ENCODE results near the gene PCDH9.

The PCDH9 gene

DNA sequence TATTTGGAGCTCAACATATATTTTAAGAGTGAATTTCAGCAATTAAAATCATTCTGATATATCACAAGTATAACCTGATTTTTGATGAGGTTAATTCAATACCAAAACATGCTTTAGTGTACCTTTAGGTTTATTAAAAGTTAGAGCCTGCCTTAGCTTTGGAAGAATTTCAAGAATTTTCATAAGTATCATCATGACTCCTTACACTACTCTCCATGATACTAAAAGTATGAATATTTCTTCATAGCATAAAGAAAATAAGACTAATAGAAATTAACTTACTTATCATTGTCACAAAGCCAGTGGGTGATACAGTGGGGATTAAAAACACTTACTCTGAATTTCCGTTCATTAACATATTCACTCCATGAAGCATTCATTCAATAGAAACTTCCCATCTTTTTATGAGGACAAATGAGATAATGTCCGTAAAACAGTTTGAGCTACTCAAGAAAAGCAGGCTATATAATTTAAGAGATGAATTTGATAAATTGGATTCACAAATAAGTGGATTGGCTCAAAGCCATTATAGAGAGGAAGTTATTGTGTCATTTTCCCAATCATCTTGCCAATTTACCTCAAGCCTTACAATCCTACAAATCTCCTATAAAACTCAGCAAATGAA lies 214.0 kb downstream of the PCDH9 start:
- no peak for TF ChIP-seq CTCF (conservative IDR thresholded peaks at IDR 0.05; ENCODE audit: low read depth, low read length)
- no peaks in the 10 kb centered on the region for H3K36me3 ChIP-seq (ENCODE audit: insufficient read depth)
- H3K4me1 ChIP-seq (ENCODE audit: low read depth, poor library complexity, severe bottlenecking): no peaks in the 10 kb centered on the region
- no peak overlapping the region for H3K27ac ChIP-seq
- no peaks in the 10 kb centered on the region for H4K20me1 ChIP-seq (ENCODE audit: insufficient read depth)
- H3K79me2 ChIP-seq (ENCODE audit: insufficient read depth, low read depth): no peaks in the 10 kb centered on the region
- no peak overlapping the region for H3K9ac ChIP-seq
- H3K27me3 ChIP-seq (ENCODE audit: insufficient read depth, low read depth): no peaks in the 10 kb centered on the region
- no peak overlapping the region for H3K4me3 ChIP-seq (IDR thresholded peaks at IDR 0.05; ENCODE audit: insufficient read depth, low read depth, low read length)
- H3K4me2 ChIP-seq: no peak overlapping the region
- H2AFZ ChIP-seq (ENCODE audit: low read depth): no peak overlapping the region

- H3K27me3 ChIP-seq (ENCODE audit: insufficient read depth, low read depth): no peaks in the 10 kb centered on the region
- H2AFZ ChIP-seq (ENCODE audit: low read depth): no peak overlapping the region
- TF ChIP-seq CTCF (conservative IDR thresholded peaks at IDR 0.05; ENCODE audit: low read depth, low read length): no peak
Measured at GRCh38 chr13:67014399-67014798, 215.7 kb downstream of the PCDH9 start.

DNA sequence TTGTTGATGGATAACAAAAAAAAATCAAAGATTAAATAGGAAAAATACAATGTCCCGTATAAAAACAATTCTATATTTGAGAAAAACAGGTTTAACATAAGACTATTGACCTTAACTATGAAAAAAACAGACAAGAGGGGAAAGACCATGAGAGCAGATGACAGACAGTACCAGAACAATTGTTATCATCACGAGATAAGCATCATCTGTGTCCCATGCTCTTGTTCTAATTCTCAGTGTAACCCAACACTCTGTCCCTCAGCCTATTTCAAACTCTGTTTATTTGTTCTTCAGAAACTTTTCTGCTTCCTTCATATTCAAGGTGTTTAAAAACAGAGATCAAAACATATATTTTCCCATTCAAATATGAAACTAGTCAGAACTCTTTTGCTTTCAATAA lies 216.4 kb downstream of the PCDH9 start:
- Histone ChIP-seq H3K79me2 (ENCODE audit: insufficient read depth, low read depth) (no peaks in the 10 kb centered on the region), H3K27me3 (ENCODE audit: insufficient read depth, low read depth) (no peaks in the 10 kb centered on the region), H2AFZ (ENCODE audit: low read depth) (no peak overlapping the region), H3K36me3 (ENCODE audit: insufficient read depth) (no peaks in the 10 kb centered on the region), H3K4me2 (no peak overlapping the region), H4K20me1 (ENCODE audit: insufficient read depth) (no peaks in the 10 kb centered on the region), H3K4me3 (IDR thresholded peaks at IDR 0.05; ENCODE audit: insufficient read depth, low read depth, low read length) (no peak overlapping the region), H3K27ac (no peak overlapping the region), H3K4me1 (ENCODE audit: low read depth, poor library complexity, severe bottlenecking) (no peaks in the 10 kb centered on the region), H3K9ac (no peak overlapping the region)
- TF ChIP-seq CTCF (conservative IDR thresholded peaks at IDR 0.05; ENCODE audit: low read depth, low read length): no peak

More at GRCh38 chr13:67014399-67014798, 215.7 kb downstream of the PCDH9 start:
- Histone ChIP-seq H3K79me2 (ENCODE audit: insufficient read depth, low read depth) (no peaks in the 10 kb centered on the region), H4K20me1 (ENCODE audit: insufficient read depth) (no peaks in the 10 kb centered on the region), H3K36me3 (ENCODE audit: insufficient read depth) (no peaks in the 10 kb centered on the region), H3K4me2 (no peak overlapping the region), H3K27ac (no peak overlapping the region), H3K9ac (no peak overlapping the region), H3K4me1 (ENCODE audit: low read depth, poor library complexity, severe bottlenecking) (no peaks in the 10 kb centered on the region), H3K4me3 (IDR thresholded peaks at IDR 0.05; ENCODE audit: insufficient read depth, low read depth, low read length) (no peak overlapping the region)

DNA sequence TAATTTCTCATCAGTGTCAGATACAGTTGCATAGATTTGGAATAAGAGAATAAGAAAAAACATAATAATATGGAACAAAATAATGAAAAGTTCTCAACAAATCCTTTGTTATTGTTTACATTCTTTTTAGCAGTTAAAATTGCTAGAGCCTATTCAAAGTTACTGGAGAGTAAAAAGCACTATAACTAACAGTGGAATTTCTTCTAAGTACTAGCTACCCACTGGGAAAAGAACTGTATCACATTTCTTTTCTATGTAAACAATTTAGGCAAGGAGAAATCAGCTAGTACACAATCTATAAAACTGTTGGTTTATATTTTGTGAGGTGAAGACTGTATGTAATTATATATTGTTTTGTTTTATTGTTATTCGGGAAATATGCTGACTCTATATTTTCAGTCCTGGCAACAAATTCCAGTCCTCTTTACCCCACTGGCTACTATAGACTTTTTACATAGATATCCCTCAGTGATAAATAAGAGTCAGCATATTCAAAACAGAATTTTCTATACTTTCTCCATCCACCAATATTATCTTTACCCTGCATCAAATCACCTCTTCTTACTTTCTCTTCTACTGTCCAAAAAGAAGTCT lies 222.0 kb downstream of the PCDH9 start:
- H3K4me2 ChIP-seq: no peak overlapping the region
- no peaks in the 10 kb centered on the region for H3K4me1 ChIP-seq (ENCODE audit: low read depth, poor library complexity, severe bottlenecking)
- H3K79me2 ChIP-seq (ENCODE audit: insufficient read depth, low read depth): no peaks in the 10 kb centered on the region
- H3K36me3 ChIP-seq (ENCODE audit: insufficient read depth): no peaks in the 10 kb centered on the region
- H2AFZ ChIP-seq (ENCODE audit: low read depth): no peak overlapping the region
- no peak overlapping the region for H3K4me3 ChIP-seq (IDR thresholded peaks at IDR 0.05; ENCODE audit: insufficient read depth, low read depth, low read length)
- no peak overlapping the region for H3K27ac ChIP-seq
- no peaks in the 10 kb centered on the region for H3K27me3 ChIP-seq (ENCODE audit: insufficient read depth, low read depth)
- no peak for TF ChIP-seq CTCF (conservative IDR thresholded peaks at IDR 0.05; ENCODE audit: low read depth, low read length)
- H4K20me1 ChIP-seq (ENCODE audit: insufficient read depth): no peaks in the 10 kb centered on the region
- no peak overlapping the region for H3K9ac ChIP-seq

Measured in KMS-11 (cell line).